Measurements from ENCODE around the gene MROH9.
"Not testable (repeated sequence)": the region's sequence is repeated elsewhere in the genome, so short reads cannot be mapped to it uniquely, and the experiment has no call there.

The MROH9 gene, protein sequence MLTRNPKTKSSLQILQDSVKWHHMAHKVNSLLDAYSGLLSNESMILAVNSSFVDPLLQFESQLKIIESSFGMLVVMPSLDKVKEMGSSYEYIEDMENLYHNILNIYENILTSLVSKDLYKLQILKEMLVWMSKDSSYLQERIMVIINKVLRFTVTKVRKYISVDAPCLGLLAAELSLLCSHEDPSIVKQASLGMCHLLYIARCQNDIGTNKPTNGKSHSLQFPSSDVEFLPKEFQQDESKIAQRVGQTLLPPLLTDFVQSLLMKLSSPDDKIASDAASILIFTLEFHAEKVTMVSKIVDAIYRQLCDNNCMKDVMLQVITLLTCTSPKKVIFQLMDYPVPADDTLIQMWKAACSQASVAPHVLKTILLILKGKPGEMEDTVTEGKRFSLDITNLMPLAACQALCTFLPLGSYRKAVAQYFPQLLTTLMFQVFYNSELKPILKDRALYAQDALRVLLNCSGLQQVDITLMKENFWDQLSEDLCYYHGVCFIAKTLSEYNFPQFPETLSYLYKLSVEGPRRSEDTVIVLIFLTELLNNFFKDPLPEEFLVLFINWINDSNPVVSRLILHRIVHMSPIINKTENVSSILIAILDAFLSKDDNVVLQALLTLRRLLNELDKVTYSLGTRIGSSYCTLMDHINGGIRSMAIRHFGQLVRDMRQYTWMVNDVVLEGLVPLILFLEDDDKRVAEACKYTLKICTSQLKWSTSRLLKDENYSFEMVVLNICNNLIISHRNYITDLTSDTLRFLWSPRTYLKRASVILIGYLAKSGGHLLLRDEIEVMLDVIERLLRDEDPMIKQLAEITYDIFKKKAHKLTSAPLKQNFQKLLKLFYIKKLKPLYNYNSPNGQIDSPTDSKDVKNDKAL

DNA sequence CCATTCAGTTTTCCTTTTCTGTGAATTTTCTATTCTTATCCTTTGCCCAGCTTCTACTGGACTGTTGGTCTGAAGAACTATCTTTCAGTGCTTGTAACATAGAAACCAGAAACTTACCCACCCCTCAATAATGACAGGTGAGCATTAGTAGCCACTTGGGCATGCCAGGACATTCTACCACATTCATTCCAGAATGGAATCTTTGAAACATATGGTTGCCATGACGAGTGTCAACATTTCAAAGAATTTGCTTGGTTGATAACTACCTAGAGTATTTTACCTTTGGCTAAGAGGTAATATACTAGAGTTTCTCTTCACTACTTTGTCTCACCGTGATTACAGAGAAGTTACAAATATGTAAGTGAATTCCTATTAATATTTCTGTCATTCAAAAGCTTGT is at the start of gene MROH9:
Gene MROH9, plus strand, starts transcription at position 304 of the 400 bp plus-strand sequence. CDS start 10,023 bp downstream, outside the sequence.
- DNase-seq: no peak

DNA sequence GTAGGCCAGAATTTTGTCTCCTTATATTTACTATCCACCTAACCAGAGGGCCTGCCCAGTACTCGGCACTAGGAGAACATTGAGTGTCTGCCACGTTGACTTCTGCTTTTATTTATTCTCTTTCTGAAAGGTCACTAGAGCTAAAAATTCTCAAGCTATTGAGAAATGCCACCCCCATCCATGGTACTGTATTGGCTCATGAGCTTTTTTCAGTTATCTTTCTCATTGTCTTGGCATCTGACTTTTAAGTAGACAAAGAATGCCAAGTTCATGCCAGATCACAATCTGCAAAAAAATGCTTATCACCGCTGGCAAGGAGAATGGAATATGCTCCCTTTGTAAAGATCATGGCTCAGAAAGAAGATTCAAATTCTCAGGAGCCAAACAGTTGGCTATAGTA is 49.8 kb upstream of the MROH9 start:
- DNase-seq: no peak

- DNase-seq: no peak
Observed at GRCh38 chr1:170886460-170886859, 48.9 kb upstream of the MROH9 start.

DNA sequence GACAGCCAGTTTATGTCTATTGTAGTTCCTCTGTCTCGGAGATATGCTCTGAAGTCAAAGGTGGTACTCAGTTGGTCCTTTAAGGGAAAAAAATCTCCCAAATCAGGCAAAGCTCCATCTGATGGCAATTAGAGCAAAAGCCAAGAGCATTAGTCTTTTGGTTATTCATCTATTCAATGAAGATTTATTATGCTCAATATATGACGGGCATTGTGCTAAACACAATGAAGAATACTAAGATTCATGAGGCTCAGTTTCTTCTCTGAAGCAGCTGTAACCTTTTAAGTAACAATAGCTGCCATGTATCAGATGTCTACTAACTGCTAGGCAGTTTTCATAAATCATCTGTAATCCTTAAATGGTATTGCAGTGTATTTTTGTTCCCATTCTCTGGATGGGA is 47.6 kb upstream of the MROH9 start:
- no peak for DNase-seq

DNA sequence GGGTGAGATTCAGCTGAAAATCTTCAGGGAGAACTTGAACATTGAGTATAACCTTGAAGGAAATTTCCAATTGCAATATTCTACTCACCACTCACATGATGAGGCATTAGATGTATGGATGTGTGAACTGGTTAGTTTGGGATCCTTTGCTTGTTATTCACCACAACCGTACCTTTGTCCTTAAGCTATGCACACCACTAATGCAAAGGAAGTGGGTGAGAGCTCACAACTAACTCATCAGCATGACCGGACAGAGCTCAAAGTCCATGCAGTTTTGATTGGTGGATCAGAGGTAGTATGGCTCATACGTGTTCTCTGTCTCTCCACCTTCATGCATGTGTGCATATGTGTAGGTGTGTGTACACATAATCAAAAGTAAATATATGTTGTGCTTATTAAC is 43.5 kb upstream of the MROH9 start:
- DNase-seq: no peak

- DNase-seq: no peak
Observed at GRCh38 chr1:170893655-170894297, 41.6 kb upstream of the MROH9 start.

DNA sequence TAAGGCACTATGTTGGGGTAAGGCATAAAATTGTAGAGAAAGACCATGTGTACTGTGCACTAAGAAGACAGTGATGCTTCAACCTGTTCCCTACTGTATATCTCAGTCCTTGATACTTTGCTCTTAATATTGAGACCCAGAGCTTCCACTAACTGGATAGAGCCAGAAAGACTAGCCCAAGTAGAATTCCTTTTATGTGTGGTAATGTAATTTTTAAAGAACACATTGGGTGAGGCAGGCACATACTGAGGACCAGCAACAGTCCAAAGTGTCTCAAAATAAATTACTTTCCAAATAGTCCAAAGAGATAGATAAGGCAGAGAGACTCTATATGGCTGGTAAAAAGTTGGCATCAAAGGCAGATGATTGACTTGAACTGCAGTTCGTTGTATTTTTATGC is 31.4 kb upstream of the MROH9 start:
- no peak for DNase-seq

GRCh38 chr1:170908942-170909341 is 26.4 kb upstream of the MROH9 start:
- DNase-seq: no peak

- DNase-seq: no peak
Observed at GRCh38 chr1:170910273-170910672, 25.1 kb upstream of the MROH9 start.

DNA sequence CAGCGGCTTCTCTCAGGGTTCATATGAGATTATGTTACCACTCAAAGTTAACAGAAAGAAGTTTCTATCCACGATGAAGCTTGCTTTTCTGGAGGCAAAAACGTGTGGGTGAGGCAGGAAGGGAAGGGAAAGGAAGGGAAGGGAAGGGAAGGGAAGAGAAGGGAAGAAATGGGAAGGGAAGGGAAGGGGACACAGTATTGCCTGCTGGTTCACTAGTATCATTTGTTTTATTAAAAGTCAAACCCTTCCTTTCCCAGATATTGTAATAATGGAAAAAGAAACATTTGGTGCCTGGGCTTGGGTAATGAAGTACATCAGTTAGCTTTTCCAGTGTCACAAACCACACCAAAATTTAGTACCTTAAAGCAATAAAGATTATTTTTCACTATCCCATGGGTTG is 18.0 kb upstream of the MROH9 start:
- no peak for DNase-seq

DNA sequence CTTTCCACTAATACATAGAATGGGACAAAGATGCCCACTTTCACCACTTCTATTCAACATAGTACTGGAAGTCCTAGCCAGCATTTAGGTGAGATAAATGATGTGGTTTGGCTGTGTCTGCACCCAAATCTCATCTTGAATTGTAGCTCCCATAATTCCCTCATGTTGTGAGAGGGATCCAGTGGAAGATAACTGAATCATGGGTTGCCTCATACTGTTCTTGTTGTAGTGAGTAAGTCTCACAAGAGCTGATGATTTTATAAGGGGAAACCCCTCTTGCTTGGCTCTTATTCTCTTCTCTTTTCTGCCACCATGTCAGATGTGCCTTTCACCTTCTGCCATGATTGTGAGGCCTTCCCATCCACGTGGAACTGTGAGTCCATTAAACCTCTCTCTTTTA is 10.7 kb upstream of the MROH9 start:
- DNase-seq: not testable (repeated sequence)

DNA sequence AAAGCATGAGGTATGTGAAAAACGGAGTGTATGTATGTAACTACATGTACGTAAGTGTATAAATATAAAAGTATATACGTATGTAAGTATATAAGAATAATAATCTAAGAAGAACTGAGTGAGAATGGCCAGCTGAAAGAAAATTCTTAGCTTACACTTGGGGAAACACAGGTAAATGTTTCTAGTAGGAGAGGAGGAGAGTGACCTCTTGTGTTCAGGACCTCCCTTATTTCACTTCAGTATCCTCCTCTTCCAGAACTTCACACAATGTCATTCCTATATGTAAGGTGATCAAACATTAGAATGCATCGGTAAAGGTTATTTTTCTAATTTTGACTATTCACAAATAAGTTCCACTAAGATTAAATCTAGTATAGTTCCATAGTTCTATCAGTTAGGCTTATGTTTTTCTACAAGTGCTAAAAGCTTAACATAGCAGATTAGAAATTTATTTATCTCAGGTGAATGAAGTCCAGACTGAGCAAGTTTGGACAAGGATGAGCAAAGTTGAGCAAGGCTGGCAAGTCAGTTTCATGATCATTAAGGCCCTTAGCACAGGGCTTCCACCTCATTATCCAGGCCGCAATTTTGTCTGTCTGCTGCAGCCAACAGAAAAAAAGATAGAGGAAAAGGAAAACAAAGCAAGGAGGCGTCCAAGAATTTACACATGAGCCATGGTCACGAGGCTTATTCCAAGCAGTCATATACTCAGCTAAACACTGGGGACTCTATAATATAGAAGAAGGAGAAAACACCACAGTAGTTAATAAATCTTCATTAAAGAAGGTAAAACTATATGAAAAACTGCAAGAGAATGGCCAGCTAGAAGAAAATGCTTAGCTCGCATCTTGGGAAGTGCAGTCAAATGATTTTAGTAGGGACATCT is 7.1 kb upstream of the MROH9 start:
- DNase-seq: no peak

- DNase-seq: no peak
Observed at GRCh38 chr1:170929412-170929834, 5.9 kb upstream of the MROH9 start.

- no peak for DNase-seq
Observed at GRCh38 chr1:170929835-170930554, 5.3 kb upstream of the MROH9 start.

DNA sequence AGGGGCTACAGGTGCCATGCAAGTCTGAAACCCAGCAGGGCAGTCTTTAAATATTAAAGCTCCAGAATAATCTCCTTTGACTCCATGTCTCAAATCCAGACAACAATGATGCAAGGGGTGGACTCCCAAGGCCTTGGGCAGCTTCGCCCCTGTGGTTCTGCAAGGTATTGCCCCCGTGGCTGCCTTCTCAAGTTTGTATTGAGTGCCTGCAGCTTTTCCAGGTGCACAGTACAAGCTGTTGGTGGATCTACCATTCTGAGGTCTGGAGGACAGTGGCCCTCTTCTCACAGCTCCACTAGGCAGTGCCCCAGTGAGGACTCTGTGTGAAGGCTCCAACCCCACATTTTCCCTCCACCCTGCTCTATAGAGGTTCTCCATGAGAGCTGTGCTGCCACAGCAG is 3.7 kb upstream of the MROH9 start:
- DNase-seq: no peak

DNA sequence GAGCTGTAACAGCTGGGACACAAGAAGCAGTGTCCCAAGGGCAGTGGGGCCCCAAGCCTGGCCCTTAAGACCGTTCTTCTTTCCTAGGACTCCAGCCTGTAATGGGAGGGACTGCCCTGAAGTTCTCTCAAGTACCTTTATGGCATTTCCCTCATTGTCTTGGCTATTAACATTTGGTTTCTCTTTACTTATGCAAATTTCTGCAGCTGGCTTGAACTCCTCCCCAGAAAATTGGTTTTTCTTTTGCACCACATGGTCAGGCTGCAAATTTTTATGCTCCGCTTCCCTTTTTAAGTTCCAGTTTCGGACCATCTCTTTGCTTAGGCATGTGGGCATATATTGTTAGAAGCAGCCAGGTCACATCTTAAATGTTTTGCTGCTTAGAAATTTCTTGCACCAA is 3.1 kb upstream of the MROH9 start:
- no peak for DNase-seq

GRCh38 chr1:170938281-170938680 is 2.9 kb downstream of the MROH9 start:
- DNase-seq: no peak

GRCh38 chr1:170939476-170939875 is 4.1 kb downstream of the MROH9 start:
- DNase-seq: no peak

- not testable (repeated sequence) for DNase-seq
Observed at GRCh38 chr1:170951744-170952143, 16.4 kb downstream of the MROH9 start.

GRCh38 chr1:170959385-170959784 is 24.1 kb downstream of the MROH9 start:
- no peak for DNase-seq

DNA sequence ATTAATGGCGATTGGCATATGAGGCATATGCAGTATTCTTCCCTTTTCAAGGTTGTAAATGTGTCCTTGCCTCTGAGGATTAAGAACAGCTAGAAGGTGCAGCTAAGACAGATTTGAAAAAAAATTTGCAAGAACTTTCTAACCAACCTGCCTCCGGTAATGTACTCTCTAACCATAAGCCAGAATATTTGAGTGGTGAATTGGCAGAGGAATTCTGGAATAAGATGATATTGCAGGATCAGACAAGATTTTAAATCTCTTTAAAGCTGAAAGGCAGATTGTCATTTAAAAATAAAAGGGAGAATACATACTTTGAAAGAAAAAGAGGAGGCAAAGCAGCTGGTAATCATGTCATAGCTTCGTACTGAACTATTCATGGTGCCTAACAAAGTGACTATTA is 29.2 kb downstream of the MROH9 start:
- no peak for DNase-seq

Measured in activated CD4-positive, alpha-beta T cell treated with anti-CD3 and anti-CD28 coated beads, Interleukin-2, amount 50 U/mL, for 1 hour (primary cell).